M059J (cell line): Measurements from ENCODE around the gene TMEM203. TPM values are rescaled to one million over a fixed set of nuclear protein-coding genes. Genes with fewer than 3 reads are reported as not detected.

ENCODE experiments used
- DNase-seq: peaks from one replicate; pipeline ENCODE4 v3.0.0-alpha.2; 2012; ENCODE audit warnings: low read depth
- total RNA-seq: library from RNA; depleted of rRNA; stranded (reverse); fragments of >200 nt; shearing (Covaris generic); gene quantifications from 2 replicates; pipeline ENCODE4 v1.2.3, GENCODE V29; 2014

TMEM203 gene
- total RNA-seq, 1 experiment from 2014 or later, result 68.9 TPM

DNA sequence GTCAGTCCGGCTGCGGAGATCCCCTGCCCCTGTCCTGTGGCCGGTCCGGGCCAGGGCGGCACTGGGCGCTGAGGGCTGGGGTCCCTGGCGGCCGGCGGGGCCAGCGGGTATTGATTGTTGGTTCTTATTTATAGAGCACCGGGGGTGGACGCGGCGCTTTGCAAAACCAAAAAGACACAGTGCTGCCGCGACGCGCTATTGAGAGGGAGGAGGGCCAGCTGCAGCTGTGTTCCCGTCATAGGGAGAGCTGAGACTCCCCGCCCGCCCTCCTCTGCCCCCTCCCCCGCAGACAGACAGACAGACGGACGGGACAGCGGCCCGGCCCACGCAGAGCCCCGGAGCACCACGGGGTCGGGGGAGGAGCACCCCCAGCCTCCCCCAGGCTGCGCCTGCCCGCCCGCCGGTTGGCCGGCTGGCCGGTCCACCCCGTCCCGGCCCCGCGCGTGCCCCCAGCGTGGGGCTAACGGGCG lies 38.1 kb downstream of the TMEM203 start:
- no peak for DNase-seq

DNA sequence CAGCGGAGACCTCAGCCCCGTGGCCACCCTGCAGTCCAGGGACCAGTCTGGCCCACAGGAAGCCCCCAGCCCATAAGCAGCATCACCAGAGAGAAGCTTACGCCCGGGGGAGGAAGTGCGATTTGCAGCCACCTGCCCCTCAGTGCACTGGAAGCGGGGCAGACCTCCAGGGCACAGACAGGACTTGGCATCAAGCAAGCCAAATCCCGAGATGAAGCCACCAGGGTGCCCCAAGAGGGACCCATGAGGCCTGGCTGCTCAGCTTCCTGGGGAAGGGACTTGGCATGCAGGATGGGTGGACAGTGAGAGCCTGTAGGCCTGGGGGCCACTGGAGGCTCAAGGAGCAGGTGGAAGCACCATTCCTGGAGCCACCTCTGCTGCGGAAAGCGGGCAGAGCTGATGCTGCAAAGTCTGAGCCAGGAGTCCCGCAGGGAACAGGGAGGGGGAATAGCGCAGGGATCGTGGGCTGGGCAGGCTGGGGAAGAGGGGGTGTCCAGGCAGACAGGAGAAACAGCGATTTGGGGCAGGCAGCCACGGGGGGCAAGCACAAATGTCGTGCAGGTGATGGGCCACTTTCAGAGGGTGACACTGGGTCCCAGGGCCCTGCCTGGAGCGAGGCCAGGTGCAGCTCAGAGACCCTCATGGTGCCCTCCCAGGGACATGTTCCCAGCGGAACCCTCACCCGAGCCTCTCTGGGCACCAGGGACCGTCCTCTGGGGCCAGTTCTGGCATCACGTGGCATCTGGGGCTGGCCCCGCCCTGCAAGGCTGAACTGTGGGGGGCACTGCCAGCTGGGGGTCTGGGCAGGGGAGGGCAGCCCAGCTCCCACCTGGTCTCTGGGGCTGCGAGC lies 38.8 kb downstream of the TMEM203 start:
- DNase-seq, result no peak

DNA sequence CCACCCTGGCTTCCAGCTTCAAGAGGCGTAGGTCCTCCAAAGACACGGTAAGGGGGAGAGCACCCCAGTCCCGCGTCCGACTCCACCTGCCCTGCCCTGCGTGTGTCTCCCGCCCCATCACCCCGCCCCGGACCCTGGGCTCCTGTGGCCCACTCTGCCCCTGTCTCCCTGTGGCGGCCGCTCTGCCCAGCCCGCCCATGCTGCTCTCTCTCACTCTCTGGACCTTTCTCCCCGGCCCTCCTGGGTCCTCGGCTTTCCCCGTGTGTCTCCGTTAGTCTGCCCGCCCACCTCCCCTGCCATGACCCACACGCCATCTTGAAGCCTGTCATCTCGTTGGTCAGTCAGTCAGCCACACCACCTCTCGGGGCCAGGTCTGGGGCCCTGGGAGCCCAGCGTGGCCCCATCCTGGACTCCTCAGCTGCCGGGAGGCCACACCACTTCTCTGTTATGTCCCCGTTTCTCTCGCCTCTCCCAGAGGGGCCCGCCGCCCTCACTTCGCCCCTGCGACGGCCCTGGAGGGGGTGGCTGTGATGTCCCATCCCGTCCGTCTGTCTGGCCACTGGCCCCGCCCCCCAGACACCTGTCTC lies 40.1 kb downstream of the TMEM203 start:
- DNase-seq, result no peak

DNA sequence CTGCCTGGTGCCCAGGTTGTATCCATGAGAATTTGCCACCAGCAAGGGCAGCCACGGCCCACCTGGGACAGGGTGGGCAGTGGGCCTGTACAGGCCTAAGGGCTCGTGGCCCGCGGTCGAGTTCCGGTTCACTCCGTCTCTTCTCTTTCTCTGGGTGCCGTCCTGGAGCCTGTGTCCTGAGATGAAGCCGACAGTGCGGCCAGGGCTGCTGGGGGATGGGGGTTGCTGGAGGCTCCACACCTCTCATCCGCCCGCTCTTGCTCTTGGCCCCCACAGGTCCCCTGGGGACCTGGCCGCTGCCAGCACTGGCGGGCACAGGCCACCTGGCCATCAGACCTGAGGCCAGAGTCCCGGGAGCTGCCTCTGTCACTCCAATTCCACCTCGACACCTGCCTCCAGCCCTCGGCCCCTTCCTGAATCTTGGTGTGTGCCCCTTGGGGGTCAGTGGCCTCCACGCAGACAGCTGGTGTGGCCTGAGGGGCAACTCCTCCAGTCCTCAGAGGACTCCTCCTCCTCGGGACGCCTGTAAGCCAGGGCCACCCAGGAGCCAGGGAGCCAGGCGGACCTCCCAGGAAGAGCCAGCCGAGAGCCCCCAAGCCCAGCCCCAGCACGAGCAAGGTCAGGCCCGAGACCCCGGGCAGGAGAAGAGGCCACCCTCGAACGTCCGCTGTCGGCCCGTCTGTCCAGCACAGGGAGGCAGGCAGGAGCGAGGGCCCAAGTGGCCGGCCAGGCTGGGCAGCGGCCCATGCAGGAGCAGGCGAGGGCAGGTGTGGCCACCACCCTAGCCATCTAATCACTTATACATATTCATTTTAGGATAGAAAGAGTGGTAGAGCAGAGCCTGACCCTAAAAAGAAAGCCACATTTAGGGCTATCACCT lies 40.8 kb downstream of the TMEM203 start:
- DNase-seq, result no peak

DNA sequence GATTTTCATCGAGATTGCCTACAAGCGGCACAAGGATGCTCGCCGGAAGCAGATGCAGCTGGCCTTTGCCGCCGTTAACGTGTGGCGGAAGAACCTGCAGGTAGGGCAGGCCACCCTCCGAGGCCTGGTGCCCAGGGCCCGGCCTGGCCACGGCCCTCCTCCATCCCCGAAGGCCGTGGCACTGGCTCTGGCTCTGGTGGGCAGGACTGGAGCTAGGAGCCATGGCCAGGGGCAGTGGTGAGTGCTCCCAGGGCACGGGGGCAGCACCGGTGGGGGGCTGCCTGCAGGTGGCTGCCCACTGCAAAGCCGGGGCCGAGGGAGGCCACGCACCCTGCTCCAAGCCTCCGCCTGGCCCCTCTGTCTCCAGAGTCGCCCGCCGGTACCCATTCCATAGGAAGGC lies 41.6 kb downstream of the TMEM203 start:
- DNase-seq, result no peak

DNA sequence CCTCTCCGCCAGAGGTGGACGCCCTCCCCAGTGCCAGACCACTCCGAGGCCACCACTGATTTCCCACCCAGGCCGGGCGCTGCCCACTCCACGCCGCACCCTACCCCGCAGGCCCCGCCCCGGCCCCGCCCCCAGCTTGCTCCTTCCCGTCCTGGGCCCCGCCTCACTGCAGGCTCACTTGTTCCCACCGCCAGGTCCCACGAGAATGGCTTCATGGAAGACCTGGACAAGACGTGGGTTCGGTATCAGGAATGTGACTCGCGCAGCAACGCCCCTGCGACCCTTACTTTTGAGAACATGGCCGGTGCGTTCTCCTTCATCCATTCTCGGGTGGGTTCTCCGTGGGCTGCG lies 42.1 kb downstream of the TMEM203 start:
- DNase-seq, result no peak

DNA sequence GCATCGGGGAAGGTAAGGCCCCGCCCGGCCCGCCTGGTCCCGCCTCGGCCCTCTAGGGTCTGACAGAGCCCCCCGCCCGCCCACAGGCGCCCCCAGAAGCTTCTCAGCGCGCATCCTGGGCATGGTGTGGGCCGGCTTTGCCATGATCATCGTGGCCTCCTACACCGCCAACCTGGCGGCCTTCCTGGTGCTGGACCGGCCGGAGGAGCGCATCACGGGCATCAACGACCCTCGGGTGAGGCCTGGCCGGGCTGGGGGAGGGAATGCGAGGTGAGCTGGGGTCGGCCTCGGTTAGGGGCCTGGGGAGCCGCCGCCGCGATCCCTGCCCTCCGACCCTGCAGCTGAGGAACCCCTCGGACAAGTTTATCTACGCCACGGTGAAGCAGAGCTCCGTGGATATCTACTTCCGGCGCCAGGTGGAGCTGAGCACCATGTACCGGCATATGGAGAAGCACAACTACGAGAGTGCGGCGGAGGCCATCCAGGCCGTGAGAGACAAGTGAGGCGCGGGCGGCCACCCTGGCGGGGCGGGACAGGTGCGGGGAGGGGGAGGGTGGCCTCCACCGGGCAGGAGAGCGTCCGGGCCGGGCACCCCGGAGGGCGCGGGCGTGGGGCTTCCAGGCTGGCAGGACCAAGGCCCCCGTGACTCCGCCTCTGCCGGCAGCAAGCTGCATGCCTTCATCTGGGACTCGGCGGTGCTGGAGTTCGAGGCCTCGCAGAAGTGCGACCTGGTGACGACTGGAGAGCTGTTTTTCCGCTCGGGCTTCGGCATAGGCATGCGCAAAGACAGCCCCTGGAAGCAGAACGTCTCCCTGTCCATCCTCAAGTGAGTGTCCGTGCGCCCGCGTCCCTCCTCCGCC lies 42.7 kb downstream of the TMEM203 start:
- DNase-seq, result no peak

DNA sequence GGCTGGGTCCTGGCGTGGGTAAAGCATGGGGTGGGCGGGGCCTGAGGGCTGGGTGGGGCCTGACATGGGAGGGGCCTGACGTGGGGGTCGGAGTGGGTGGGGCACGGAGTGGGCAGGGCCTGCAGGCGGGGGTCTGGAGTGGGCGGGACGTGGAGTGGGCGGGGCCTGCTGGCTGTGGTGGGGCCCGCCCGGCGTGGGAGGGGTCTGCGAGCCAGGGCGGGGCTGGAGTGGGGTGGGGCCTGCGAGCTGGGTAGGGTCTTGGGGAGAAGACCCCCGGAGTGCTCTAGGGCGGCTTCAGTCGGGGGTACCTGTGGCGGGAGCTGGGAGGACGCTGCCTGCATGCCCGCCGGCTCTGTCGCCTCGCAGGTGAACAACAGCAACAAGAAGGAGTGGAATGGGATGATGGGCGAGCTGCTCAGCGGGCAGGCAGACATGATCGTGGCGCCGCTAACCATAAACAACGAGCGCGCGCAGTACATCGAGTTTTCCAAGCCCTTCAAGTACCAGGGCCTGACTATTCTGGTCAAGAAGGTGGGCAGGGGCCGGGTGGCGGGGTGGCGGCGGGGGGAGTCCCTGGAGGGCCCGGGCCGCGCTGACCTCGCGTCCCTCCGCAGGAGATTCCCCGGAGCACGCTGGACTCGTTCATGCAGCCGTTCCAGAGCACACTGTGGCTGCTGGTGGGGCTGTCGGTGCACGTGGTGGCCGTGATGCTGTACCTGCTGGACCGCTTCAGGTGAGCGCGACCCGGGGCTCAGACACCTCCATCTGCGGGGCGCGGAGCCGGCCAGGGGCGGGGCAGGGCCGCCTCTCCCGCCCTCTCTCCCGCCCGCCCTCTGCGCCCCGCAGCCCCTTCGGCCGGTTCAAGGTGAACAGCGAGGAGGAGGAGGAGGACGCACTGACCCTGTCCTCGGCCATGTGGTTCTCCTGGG lies 43.6 kb downstream of the TMEM203 start:
- DNase-seq, result no peak

DNA sequence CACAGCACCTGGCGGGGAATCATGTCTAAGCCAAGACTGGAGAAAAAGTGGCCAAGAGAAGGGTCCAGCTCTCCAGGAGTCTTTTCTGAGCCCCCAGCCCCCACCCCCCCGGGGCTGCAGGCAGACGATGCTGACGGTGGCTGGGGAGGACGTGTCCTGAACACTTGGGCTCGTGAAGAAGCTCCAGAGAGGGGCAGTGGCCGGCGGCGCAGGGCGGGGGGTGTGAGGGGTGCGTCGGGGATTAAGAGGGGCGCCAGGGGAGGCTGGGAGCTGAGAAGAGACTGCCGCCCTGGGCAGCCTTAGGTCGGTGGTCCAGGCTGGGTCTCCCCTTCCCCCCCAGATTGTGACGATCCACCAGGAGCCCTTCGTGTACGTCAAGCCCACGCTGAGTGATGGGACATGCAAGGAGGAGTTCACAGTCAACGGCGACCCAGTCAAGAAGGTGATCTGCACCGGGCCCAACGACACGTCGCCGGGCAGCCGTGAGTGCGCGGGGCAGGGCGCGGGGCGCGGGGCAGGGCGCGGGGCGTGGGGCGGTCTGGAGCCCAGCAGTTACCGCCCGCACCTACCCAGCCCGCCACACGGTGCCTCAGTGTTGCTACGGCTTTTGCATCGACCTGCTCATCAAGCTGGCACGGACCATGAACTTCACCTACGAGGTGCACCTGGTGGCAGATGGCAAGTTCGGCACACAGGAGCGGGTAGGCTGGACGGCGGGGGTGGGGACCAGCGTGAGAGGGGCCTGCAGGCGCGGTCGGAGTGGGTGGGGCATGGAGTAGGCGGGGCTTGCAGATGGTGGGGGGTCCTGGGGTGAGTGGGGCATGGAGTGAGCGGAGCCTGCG lies 44.5 kb downstream of the TMEM203 start:
- DNase-seq, result no peak

DNA sequence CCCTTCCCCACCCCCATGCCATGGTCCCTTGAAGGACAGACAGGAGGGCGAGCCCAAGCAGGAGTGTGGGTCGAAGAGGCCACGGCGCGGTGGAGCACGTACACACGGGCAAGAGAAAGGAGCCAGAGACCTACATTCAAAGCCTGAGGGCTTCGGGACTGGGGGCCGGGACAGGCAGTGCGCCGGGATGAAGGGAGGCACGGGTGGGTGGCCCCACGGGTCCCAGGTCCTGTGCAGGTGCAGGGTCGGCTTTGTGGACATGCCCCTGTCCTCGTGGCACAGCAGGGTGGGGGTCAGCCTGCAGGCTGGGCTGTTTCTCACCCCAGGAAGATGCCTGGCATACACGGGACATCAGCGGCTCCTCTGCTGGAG lies 45.4 kb downstream of the TMEM203 start:
- no peak for DNase-seq

DNA sequence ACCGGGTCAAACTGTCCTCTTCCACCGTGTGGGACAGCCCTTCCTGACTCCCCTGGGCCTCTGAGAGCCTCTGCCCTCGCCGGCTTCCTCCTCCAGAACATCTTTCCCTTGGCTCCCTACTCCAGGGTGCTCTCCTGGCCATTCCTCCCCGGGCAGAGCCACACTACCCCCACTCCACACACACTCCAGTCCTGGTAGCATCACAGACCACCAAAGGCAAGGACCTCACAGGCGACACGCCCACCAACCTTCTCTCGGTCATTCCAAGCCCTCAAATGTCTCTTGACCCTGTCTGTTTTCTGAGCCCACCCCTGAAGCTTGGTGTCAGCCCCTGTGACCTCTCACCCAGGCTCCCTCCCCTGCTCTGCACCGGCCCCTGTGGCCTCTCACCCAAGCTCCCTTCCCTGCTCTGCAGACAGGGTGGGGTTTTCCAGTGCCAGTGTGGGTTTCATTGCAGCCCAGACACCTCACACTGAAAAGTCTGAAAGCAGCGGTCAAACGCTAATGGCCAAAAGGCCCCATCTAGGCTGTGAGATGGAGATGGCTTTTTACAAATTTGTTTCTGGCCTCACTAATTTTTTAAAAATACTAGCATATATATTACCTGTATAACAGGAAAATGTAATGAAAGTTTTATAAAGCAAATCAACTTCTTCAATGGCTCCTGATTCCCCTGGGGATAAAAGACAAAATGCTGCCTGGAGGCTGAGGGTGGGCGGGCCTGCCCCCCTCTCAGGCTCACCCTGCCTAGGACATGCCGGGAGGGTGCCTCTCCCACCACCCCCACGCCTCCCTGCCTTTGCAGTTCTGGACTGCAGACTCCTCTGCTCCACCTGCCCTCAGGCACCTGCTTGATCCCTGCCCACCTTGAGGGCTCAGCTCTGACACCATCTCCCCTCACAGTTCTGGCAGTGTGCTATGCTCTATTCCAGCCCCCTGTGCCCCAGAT lies 46.1 kb downstream of the TMEM203 start:
- no peak for DNase-seq

DNA sequence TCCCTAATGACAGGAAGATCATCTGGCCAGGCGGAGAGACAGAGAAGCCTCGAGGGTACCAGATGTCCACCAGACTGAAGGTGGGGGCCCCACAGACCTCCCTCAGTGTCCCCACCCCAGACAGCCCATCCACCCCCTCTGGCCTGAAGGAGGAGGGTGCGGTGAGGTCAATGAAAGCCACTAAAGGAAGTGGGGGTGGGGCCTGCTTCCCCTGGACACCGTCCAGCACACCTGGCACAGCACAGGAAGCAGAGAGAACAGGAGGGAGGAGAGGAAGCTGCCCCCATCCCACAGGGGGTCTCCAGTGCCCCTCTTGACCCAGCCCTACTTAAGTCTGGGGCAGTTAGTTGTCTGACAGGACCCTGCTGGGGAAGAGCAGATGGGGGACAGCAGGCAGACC lies 46.8 kb downstream of the TMEM203 start:
- no peak for DNase-seq

DNA sequence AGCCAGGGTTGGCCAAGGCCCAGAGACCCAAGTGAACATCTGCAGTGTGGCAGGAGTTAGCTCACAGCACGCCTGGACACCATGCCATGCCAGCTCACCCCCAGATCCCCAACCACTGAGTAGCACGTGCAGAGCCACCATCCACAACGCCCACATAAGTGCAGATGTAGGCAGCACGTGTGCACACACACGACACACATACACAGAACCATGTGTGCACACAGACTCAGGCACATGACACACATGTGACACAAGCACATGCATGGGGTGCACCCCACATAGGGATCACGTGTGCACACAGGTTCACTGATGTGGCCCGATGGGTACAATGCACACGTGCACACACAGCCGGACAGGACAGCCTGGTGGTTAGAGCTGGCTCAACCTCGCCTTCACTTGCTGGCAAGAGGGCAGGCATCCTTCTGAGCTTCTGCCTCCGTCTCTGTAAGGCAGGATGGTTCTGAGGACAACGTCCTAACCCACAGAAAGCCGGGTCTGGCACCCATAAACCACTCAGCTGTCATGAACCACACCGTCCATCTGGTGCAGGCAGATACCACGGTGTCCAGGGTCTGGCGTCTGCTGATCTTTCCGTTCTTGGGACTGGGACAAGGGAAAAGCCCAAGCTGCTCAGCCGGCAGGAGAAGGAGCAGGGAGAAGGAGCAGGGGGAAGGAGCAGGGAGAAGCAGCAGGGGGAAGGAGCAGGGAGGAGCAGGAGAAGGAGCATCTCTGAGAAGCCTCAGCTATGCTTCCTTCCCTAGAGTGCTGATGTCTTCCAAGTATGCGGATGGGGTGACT lies 47.6 kb downstream of the TMEM203 start:
- DNase-seq, result no peak

DNA sequence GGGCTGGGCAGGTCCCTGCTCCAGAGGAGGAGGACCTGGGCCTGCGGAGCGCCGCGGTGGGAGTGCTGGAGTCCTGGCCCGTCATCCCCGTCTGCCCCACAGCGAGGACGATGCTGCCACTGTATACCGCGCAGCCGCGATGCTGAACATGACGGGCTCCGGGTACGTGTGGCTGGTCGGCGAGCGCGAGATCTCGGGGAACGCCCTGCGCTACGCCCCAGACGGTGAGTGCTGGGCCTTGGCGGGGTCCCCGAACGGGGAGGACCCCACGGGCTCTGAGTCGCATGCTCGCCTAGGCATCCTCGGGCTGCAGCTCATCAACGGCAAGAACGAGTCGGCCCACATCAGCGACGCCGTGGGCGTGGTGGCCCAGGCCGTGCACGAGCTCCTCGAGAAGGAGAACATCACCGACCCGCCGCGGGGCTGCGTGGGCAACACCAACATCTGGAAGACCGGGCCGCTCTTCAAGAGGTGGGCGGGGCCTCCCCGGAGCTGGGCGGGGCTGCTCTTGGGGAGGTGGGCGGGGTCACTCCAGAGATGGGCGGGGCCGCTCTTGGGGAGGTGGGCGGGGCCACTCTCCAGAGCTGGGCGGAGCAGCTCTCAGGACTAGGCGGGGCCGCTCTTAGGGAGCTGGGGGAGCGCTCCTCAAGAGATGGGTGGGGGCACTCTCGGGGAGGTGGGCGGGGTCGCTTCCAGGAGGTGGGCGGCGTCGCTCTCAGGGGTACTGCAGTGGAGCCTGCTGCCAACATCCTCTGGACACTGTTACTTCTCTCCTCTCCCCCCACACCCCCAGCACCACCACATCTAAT lies 48.7 kb downstream of the TMEM203 start:
- DNase-seq, result no peak
